HG03378 (cell line): ENCODE data around the gene THRA.
A peak's percentile ranks its signal among the peaks of the same experiment; 100 is the strongest.

Experiments used
- ATAC-seq: cut with Tn5 transposase; IDR thresholded peaks from one replicate; pipeline ENCODE4 v1.9.1; 2021; ENCODE audit warnings: mild to moderate bottlenecking, moderate library complexity; ENCODE audit not compliant: unreplicated experiment

Gene THRA

DNA sequence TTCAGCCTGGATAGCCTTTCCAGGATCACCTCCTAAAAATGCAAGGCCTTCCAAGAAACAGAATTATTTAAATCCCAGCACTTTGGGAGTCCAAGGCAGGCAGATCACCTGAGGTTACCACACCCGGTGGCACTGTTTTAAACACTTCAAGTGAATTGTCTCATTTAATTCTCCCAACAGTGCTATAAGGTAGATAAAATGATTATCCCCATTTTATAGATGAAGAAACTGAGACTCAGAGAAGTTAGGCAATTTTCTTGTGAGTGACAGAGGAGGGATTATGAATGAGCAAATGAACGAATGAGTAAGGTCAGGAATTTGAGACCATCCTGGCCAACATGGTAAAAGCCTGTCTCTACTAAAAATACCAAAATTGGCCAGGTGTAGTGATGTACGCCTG is 16.8 kb downstream of the THRA start:
- ATAC-seq = no peak

DNA sequence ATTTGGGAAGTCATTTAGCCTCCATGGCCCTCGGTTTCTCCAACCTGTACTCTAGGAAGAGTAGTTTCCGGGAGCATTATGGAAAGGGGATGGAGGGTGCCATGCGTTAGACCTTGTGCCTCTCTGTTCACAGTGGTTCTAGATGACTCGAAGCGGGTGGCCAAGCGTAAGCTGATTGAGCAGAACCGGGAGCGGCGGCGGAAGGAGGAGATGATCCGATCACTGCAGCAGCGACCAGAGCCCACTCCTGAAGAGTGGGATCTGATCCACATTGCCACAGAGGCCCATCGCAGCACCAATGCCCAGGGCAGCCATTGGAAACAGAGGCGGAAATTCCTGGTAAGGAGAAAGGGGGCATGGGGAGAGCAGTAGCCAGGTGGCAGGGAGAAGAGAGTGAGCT is 21.7 kb downstream of the THRA start:
- ATAC-seq = no peak

DNA sequence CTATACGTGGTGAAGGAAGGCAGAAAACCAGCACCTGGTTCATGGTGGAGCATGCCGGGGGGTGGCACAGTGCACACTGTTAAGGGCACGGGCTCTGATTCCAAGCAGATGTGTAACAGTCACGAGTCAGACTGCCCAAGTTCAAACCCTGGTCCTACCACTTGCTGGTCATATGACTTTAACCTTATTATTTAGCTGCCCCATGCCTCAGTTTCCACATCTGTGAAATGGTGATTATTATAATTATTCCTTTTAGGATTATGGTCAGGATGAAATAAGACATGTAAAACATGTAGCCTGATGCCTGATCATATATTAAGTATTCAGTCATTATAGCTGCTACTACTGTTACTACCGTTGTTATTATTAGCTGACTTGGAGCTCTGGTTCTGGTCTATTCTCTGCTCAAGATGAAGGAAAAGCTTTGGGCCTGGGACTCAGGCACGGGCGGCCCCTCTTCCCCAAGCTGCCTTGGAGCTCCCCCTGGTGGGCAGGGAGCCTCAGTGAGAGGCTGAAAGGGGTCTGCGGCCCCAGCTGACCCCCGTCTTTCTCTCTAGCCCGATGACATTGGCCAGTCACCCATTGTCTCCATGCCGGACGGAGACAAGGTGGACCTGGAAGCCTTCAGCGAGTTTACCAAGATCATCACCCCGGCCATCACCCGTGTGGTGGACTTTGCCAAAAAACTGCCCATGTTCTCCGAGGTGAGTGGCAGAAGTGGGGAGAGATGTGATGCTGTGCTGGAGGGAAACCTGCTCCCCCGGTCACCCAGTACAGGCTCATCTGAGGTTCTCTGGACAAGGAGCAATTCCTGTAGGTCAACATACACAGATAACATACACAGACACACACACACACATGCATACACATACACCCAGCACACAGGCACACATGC is 23.6 kb downstream of the THRA start:
- no peak for ATAC-seq

DNA sequence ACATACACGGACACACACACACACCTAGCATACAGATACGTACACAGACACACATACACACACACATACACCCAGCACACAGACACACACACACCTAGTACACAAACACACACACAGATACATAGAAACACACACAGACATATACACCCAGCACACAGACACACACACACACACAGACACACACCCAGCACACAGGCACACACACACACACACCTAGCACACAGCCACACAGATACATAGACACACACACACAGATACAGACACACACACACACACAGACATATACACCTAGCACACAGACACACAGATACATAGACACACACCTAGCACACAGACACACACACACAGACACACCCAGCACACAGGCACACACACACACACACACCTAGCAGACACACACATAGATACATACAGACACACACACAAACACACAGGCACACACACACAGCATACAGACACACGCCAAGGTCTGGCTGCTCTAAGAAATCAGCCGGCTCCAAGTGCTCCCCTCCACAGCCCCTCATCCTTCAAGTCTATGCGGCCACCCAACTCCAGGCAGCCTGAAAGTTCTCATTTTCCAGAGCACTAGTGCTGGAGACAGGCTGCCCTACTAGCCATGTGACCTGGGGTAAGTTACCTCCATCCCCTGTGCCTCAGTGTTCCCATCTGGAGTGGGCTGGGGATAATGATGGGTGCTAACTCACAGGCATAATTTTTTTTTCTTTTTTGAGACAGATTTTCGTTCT is 24.5 kb downstream of the THRA start:
- ATAC-seq = no peak

DNA sequence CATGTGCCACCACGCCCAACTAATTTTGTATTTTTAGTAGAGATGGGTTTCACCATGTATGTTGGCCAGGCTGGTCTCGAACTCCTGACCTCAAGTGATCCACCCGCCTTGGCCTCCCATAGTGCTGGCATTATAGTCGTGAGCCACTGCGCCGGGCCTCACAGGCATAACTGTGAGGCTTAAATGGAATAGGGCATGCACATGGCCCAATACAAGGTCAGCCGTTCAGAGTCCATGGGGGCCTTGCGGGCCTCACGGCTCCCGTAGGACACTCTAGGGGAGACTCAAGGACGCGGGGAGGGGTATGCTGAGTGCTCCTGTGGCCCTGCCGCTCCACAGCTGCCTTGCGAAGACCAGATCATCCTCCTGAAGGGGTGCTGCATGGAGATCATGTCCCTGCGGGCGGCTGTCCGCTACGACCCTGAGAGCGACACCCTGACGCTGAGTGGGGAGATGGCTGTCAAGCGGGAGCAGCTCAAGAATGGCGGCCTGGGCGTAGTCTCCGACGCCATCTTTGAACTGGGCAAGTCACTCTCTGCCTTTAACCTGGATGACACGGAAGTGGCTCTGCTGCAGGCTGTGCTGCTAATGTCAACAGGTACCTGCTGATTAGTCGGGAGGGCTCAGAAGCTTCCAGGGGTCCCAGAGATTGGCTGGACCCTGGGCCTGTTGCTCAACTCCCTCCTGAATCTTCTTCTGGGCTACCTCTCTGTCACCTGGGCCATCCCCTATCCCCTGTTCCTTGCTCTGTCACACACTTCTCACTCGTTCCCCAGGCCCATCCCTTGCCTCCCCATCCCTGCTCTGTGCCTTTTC is 25.3 kb downstream of the THRA start:
- ATAC-seq = no peak

DNA sequence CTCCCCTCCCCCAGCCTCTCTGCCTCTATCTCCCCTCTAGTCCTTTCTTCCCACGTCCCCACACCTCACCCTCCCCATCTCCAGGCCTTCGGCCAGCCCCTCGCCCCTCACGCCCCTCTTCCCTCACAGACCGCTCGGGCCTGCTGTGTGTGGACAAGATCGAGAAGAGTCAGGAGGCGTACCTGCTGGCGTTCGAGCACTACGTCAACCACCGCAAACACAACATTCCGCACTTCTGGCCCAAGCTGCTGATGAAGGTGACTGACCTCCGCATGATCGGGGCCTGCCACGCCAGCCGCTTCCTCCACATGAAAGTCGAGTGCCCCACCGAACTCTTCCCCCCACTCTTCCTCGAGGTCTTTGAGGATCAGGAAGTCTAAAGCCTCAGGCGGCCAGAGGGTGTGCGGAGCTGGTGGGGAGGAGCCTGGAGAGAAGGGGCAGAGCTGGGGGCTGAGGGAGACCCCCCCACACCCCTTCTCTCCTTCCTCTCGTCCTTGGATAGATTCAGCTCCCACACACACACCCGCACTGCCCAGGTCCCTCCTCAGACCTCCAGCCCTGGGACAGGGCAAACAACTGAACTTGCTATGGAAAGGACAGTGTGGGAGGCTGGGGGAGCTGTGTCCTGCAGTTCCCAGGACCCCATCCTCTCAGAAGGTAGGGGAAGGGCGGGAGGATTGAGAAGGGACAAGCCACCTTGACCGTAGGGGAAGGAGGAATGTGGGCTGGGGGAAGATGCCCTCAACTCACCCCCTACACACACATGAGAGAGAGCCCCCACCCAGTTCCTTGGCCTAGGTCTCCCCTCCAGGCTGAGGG is 26.5 kb downstream of the THRA start:
- no peak for ATAC-seq

DNA sequence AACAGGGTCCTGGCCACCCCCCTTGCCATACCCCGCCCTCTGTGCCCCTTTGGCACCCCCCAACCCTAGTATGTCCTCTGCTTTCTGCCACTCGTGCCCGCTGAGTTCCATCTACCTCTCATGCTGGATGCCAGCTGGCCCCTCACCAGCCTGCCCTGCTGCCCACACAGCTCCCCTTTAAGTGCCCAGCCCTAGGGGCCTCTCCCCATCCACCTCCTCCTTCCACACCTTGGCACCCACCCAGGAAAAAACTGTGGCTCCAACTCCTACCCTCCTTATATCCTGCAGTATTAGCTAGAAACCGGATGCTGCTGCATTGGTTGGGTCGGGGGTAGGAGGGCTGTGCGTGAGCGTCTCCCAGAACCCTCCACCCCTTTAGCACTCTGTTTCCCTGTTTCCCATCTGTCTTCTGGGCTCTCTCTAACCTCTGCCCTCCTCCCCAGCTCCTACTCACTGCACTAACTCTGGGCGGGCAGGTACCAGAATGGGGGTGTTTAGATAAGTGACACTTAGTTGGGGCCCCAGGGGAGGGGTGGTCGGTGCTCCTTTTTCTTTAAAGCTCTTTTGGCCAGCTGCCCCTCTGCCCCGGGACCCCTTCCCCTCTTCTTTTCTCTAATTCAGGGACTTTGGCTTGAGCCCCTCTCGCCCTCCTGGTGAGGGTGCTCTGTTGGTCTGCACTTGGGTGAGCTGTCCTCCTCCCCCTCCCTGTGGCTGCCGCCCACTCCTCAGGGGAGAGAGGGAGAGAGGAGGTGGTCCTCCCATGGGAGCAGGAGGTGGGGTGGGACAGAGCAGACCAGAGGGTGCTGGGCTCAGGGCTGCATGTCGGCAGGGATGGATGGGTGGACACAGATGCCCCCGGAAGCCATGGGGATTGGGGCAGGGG is 27.7 kb downstream of the THRA start:
- ATAC-seq = no peak

DNA sequence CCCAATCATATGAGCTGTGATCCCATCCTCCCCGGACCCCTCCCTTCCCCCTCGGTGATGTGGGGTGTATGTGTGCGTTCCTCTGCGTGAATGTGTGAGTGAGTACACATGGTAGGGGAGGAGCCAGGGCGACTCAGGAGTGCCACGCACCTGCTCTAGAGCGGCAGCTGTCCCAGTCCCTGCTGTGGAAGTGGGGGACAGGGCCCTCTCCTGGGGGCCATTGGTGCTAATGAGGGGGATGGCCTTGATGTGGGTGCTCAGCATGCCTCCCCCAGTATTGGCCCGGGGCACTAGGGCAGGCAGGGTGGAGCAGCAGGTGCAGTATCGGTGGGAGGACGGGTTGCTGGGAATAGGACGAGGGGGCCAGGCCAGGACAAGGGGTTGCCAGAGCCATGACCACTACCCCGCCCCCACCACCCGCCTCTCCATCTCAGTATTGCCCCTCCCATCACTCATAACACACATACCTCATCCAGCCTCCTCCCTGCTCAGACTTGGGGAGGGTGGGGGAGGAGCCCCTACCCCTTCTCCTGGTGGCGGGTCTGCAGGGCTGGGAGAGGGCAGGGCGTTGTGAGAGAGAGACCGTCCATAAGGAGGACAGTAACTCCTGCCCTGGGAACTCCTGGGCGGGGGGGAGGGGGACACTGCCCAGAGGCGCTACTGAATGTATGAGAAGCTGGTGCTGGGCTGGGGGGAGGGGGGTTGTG is 29.1 kb downstream of the THRA start:
- no peak for ATAC-seq

DNA sequence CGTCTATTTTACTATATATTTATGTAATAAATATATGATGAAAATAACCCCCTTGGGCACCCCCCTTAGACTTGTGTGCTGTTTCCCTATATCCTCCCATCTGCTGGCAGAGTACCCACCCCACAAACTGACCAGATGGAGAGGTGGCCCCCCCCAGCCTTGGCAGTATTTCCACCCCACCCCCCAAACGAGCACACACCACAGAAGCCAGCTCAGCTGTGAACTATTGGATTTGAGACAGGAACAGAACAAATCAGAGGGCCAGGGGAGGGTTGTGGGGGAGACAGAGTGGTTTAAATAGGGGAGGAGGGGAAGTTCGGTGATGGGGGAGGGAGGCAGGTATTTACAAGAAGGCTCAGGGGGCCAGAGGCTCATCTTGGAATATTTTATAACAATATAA is 29.8 kb downstream of the THRA start:
- no peak for ATAC-seq

DNA sequence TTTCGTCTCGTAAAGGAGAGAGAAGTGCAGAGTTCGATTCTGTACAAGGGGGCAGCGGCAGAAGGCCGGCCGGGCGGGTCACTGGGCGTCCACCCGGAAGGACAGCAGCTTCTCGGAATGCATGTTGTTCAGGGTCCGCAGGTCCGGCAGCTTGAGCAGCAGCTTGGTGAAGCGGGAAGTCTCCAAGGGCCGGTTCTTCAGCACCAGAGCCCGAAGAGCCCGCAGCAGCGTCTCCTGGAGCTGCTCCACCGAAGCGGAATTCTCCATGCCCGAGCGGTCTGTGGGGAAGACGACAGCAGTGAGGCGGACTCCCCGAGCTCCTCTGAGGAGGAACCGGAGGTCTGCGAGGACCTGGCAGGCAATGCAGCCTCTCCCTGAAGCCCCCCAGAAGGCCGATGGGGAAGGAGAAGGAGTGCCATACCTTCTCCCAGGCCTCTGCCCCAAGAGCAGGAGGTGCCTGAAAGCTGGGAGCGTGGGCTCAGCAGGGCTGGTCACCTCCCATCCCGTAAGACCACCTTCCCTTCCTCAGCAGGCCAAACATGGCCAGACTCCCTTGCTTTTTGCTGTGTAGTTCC is 30.3 kb downstream of the THRA start:
- ATAC-seq = no peak

DNA sequence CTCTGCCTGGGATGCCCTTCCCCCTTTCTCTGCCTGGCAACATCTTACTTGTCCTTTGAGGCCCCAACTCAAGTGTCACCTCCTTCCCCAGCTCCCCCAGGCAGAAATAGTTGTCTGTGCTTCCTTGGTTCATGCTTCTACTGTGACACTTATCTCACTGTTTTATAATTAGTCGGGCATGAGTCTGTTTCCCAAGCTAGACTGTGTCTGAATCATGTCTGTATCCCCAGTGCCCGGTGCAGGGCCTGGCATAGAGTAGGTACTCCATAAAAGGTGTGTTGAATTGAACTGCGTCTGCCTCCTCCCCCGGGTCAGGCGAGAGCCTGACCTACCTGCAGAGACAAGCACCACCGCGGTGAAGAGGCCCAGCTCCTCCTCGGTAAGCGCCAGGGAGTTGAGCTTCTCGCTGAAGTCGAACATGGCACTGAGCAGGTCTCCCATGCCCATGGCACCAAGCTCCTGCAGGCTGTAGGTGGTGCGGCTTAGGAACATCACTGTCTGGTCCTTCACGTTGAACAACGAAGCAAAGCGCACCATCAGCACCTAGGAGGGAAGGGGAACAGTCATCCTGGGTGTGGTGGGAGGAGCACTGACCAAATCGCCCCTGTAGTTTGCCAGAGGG is 30.9 kb downstream of the THRA start:
- ATAC-seq = no peak

DNA sequence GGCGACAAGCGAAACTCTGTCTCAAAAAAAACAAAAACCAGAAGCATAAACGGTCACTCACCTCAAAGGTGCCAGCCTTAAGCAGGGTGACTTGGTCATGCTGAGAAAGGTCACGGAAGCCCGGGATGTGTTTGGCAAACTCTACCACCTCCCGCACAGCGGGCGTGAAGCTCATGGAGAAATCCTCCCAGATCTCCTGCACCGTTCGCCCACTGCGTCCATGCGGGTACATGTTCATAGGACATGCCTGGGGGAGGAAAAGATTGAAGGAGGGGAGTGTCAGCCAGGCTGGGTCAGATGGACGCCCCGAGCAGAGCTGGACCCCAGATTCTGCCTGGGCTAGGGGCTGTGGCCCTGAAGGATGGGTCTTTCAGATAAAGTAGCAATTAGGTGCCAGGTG is 32.1 kb downstream of the THRA start:
- no peak for ATAC-seq

DNA sequence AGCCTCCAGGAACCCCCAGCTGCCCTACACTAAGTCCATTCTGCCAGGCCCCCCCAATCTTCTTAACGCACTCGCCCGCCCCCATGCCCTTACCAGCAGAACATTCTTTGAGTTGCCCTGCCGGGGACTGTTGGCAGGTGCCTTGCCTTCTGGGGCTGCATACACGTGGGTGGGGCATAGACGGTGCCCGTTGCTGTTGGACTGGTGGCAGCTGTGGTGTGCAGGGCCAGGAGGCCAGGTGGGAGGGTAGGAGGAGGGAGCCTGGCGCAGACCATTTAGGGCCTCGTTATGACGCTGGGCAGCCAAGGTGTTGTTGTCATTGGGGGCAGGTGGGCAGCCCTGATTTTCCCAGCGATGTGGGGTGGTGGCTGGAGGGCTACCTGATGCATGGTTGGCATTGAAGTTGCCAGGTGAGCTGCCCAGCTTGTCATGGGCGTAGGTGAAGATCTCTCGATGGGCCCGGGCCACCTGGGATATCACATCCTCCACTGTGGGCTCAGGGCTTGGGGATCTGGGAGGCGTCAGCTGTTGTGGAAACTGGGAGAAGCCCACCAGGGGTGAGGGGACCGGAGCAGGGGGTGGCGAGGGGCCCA is 32.7 kb downstream of the THRA start:
- ATAC-seq = no peak

DNA sequence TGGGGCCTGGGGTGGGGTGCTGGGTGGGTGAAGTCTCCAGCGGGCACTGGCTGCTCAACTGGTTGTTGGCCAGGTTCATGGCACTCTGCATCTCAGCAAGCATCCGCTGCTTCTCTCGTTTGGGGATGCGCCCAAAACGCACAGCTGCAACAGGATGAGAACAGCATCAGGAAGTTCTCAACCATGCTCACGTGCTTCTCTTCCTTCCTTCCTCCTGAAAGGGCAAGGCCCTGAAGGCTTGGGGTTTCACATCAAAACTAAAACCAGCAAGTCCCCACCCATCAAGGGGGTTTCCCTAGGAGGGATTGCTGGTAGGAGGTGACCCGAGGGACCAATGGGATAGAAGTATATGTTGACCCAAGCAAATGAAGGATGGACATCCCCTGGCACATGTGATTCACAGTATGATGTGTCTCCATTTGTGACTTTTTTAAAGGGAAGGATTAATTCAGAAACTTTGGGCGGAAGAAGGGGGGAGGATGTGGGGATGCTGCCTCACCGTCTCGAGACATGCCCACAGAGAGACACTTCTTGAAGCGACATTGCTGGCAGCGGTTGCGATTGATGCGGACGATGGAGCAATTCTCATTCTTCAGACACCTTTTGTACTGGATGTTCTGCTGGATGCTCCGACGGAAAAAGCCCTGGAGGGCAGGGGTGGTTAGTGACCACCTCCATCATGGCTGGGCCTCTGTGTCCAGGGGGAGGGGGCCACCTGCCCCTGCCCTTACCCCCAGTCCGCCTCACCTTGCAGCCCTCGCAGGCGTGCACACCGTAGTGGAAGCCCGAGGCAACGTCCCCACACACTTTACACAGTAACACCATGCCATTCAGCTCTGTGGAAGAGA is 33.4 kb downstream of the THRA start:
- ATAC-seq = peak; percentile 67

DNA sequence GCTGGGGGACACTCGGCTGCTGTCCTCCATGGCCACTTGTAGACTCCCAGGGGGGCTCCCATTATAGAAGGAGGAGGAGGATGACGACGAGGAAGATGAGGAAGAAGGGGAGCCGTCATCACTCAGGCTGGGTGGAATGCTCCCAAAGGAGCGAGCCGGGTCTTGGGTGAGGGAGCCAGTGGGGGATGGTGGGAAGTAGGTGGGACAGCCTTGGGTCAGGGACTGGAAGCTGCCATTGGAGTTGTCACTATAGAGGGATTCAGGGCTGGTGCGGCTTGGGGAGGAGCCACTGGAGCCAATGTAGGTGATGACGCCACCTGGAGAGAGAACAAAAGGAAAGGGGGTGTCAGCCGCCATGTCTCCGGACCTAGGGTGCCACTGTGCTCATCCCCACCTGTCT is 34.3 kb downstream of the THRA start:
- ATAC-seq = no peak

DNA sequence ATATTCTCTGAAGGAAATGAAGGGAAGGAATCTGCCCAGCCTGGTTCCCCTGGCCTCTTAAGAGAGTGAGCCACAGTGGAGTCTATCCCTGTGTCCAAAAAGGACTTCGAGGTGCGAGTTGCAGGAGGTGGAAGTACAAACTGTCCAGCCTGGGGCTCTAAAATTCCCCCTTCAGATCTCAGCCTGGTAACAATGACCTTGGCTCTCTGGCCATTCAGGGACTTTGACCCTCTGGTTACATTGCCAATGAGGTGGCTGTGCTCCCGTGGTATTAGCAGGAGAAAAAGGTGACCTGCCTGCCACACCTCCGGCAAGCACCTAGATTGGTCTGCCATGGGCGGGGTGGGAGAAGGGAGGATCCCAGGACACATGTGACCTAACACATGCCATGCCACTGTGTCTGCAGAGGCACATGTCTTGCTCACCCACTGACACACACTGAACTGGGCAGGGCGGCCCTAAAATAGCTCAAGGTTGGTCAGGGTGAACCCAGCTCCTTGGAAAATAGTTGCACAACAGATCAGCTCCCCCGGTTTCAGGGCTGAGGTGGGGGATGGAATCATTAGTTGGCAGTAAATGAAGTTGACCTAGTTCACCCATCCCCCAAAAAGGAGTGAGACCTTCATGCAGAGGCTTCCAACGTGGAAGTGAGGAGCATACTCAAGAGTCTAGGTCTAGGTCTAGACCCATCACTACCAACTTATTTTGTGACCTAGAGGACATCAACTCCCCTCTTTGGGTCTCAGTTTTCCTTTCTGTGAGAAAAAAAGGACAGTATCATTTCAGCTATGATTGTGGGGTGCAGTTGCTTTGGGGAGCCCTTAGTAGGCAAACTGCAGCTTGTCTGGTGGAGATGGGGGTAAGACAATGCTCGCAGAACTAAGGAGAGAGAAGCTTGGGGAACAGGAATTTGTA is 35.4 kb downstream of the THRA start:
- ATAC-seq = no peak
